Type B pancreatic cell (in vitro differentiated cells): ENCODE data around the gene DLK1. TPM values are rescaled to one million over a fixed set of nuclear protein-coding genes. Genes with fewer than 3 reads are reported as not detected.

Experiments used
- DNase-seq: peaks from one replicate; pipeline ENCODE4 v3.0.0; 2021; ENCODE audit warnings: mixed read lengths; ENCODE audit not compliant: unreplicated experiment; ENCODE audit errors: extremely low spot score
- H3K27ac Mint-ChIP-seq: 2 replicates; pipeline ENCODE4 v1.8.0; 2021; ENCODE audit warnings: mild to moderate bottlenecking, mixed read lengths
- H3K27me3 Mint-ChIP-seq: 2 replicates; pipeline ENCODE4 v1.8.0; 2021; ENCODE audit warnings: mixed read lengths
- H3K36me3 Mint-ChIP-seq: 2 replicates; pipeline ENCODE4 v1.8.0; 2021; ENCODE audit warnings: mixed read lengths
- H3K4me1 Mint-ChIP-seq: one replicate; pipeline ENCODE4 v1.8.0; 2021; ENCODE audit warnings: mixed read lengths; ENCODE audit not compliant: unreplicated experiment
- H3K4me3 Mint-ChIP-seq: 2 replicates; pipeline ENCODE4 v1.8.0; 2021; ENCODE audit warnings: mild to moderate bottlenecking, mixed read lengths
- H3K9me3 Mint-ChIP-seq: 2 replicates; pipeline ENCODE4 v1.8.0; 2021; ENCODE audit warnings: mixed read lengths
- total RNA-seq: library from RNA; stranded (reverse); gene quantifications from 2 replicates; pipeline ENCODE4 v1.2.1, GENCODE V29; 2021; ENCODE audit warnings: low replicate concordance
- TF ChIP-seq, protein P1 (sequence below): fragments of 200-600 bp; sonication (generic); conservative IDR thresholded peaks from 2 replicates; pipeline ENCODE4 v1.5.0; 2021; ENCODE audit warnings: antibody characterized with exemption, mild to moderate bottlenecking

The DLK1 gene
- total RNA-seq, 1 donor from 2014 or later, result 149 TPM

DNA sequence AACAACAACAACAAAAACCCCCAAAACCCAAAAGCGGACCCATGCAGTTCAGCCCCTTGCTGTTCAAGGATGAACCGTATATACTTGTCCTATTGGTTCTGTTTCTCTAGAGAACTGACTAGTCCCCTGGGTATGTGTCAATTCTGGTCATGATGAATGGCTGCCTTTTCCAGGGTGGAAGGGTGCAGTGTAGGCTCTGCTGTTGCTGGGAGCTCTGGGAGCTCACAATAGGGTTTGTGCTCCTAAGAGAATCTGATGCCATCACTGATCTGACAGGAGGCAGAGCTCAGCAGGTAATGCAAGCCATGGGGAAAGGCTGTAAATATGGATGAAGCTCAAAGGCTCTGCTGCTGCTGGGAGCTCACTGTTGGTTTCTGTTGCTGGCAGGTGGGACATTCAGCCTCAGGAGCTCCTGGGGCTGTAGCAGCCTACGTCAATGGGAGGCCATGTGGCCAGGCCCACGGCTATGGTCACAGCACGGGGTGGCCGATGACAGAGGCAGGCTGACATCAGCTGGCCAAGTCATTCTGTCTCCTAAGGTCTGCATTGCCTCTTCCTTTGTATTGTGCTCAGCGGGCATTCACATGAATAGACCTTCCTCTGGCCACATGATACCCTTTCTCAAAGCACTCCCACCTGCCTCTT lies 37.9 kb downstream of the DLK1 start:
- Mint-ChIP-seq H3K4me3 (no peak overlapping the region), H3K36me3 (no peaks in the 10 kb centered on the region), H3K27ac (no peak overlapping the region), H3K4me1 (no peaks in the 10 kb centered on the region), H3K27me3 (peaks cover 38% of the 10 kb centered on the region), H3K9me3 (no peaks in the 10 kb centered on the region)
- no peak for DNase-seq
- TF ChIP-seq, protein P1, sequence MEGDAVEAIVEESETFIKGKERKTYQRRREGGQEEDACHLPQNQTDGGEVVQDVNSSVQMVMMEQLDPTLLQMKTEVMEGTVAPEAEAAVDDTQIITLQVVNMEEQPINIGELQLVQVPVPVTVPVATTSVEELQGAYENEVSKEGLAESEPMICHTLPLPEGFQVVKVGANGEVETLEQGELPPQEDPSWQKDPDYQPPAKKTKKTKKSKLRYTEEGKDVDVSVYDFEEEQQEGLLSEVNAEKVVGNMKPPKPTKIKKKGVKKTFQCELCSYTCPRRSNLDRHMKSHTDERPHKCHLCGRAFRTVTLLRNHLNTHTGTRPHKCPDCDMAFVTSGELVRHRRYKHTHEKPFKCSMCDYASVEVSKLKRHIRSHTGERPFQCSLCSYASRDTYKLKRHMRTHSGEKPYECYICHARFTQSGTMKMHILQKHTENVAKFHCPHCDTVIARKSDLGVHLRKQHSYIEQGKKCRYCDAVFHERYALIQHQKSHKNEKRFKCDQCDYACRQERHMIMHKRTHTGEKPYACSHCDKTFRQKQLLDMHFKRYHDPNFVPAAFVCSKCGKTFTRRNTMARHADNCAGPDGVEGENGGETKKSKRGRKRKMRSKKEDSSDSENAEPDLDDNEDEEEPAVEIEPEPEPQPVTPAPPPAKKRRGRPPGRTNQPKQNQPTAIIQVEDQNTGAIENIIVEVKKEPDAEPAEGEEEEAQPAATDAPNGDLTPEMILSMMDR, result no peak

DNA sequence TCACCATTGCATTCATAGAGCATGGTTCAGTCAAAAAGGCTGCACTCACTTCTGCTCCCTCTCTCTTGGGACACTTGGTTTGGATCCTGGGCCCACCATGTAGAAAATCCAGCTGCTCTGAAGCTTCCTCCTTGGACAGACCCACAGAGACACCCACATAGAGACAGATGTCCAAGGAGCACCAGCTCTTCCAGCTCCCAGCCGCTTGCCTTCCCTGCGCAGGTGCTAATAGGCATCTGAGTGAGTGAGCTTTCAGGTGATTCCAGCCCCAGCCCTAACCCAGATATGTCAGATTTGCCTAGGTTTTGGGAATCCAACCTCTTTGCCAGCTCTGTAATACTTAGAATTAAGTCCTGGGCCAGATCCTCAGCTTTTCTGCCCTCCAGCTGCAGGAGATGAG lies 38.6 kb downstream of the DLK1 start:
- H3K27me3 Mint-ChIP-seq, result peaks cover 39% of the 10 kb centered on the region
- no peak overlapping the region for H3K4me3 Mint-ChIP-seq
- DNase-seq, result no peak
- H3K9me3 Mint-ChIP-seq, result no peaks in the 10 kb centered on the region
- TF ChIP-seq, protein P1, result no peak
- H3K4me1 Mint-ChIP-seq, result no peaks in the 10 kb centered on the region
- no peak overlapping the region for H3K27ac Mint-ChIP-seq
- no peaks in the 10 kb centered on the region for H3K36me3 Mint-ChIP-seq

DNA sequence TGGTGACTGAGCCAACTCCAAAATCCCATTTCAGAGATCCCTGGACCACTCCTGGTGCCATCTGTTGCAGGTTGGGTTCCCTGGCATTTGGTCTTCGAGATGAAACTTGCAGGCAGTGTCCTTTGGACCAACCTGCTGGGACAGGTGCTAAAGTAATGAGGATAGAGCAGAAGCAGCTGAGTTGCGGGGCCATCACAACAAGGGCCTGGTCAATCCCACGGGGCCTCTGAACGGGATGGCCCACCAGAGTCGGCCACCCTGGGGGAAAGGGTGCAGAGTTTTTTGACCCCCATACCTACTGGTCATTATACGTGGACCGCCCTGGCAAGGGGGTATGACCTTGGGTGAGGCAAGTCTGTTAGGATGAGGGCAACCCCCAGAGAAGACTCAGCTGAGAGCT lies 39.3 kb downstream of the DLK1 start:
- Mint-ChIP-seq H3K36me3 (peaks cover 4% of the 10 kb centered on the region), H3K4me3 (no peak overlapping the region), H3K27me3 (peaks cover 39% of the 10 kb centered on the region), H3K9me3 (no peaks in the 10 kb centered on the region), H3K27ac (no peak overlapping the region), H3K4me1 (peaks cover 6% of the 10 kb centered on the region)
- TF ChIP-seq, protein P1, result no peak
- no peak for DNase-seq

DNA sequence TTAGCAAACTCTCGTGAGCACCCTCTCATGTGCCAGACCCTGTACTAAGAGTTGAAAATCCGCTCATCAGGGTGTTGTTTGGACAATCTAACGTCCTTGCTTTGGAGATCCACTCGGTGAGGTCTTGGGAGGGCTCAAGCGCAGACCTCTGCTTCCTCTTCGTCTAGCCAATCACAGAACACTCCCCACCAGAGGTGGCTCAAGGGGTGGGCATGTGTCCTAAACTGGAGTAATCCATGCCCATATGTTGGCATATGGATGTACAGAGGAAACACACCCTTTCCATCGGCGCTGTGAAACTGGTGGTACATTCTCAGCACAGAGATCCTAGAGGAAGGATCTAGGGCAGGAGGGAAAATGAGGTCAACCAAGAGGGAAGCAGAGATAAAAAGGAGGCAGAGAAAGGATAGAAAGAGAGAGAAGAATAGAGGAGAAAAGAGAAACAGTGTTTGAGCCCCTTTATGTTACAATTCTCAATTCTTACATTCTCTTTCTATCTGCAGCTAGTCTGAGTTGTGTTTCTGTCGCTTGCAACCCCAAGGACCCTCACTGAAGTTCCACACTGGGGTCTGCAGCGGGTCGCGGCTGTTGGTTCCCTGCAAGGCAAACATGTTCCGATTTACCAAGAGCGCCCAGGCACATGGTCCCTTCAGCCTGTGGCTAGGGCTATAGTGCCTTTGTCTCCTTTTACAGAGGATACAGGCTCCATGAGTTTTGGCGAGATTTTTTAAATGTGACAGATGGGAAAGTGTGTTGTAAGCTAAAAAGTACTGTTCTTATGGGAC lies 40.5 kb downstream of the DLK1 start:
- DNase-seq, result no peak
- Mint-ChIP-seq H3K36me3 (peaks cover 4% of the 10 kb centered on the region), H3K9me3 (no peaks in the 10 kb centered on the region), H3K27me3 (peaks cover 29% of the 10 kb centered on the region), H3K4me1 (peaks cover 6% of the 10 kb centered on the region), H3K27ac (no peak overlapping the region), H3K4me3 (no peak overlapping the region)
- TF ChIP-seq, protein P1, result no peak

DNA sequence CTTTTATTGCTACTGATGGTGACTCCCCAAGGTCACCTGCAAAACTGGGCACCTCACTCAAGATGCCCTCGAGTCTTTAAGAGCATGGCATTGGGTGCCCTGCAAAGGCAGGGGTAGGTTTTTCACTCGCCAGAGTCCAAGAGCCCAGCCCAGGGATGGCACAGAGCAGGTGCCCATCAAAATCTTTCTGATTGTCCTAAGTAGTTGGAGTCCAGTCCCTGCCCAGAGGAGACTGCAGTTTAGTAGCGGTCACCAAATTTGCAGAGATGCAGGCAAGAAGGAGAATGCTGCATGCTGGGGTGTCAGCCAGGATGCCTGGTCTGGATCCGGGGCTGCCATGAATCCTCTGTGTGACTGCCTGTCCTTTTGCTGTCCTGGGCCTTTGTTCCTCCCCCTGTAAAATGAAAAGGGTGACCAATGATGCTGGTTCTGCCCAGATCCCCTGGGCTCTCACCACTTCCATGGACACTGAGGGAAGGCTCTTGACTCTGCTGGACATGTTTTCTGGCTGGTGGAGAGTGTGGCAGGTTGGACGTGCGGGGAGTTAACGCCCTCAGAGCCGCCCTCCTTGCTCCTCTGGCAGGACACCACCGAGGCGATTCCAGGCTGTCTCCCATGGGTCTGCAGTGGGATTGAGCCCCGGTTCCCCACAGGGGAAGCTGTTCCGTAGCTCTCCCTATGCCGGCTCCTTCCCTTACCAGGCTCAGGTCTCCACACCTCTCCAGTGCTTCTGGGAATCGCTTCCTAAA lies 41.3 kb downstream of the DLK1 start:
- no peak overlapping the region for H3K4me3 Mint-ChIP-seq
- no peaks in the 10 kb centered on the region for H3K9me3 Mint-ChIP-seq
- peaks cover 6% of the 10 kb centered on the region for H3K4me1 Mint-ChIP-seq
- TF ChIP-seq, protein P1, result no peak
- H3K27ac Mint-ChIP-seq, result no peak overlapping the region
- peaks cover 28% of the 10 kb centered on the region for H3K27me3 Mint-ChIP-seq
- DNase-seq, result no peak
- H3K36me3 Mint-ChIP-seq, result peaks cover 4% of the 10 kb centered on the region
